PC-3 (cell line): Measurements from ENCODE around the gene CLTA. TPM values are rescaled to one million over a fixed set of nuclear protein-coding genes. Genes with fewer than 3 reads are reported as not detected.
A peak's percentile ranks its signal among the peaks of the same experiment; 100 is the strongest.

Experiments used
- ATAC-seq: fragments of 200-7000 bp; cut with Tn5 transposase; 2 replicates; pipeline ENCODE4 v1.9.1; 2020; ENCODE audit warnings: mild to moderate bottlenecking, moderate library complexity
- BruUV-seq: library from RNA; stranded (reverse); fragments of 400-500 nt; replicated peaks from 2 replicates; lab custom pipeline; 2021; lab: Mats Ljungman, UMichigan
- CTCF ChIA-PET: fragments of 300-600 bp; sonication (Branson Sonifier 250); formaldehyde crosslinking; loops from one replicate; lab custom pipeline; 2022; ENCODE audit warnings: antibody characterized with exemption; lab: Charles Lee
- POLR2A ChIA-PET: fragments of 300-600 bp; sonication (Branson Sonifier 250); formaldehyde crosslinking; loops from one replicate; lab custom pipeline; 2022; ENCODE audit warnings: antibody characterized with exemption; ENCODE audit not compliant: unreplicated experiment; lab: Charles Lee
- DNase-seq: peaks from one replicate; pipeline ENCODE4 v3.0.0-alpha.2; 2015
- H2AFZ ChIP-seq: fragments of 300-600 bp; sonication (generic); 2 replicates; pipeline ENCODE4 v1.6.0; 2016; ENCODE audit warnings: antibody characterized with exemption, low read length
- H3F3A ChIP-seq: fragments of 300-600 bp; sonication (generic); one replicate; pipeline ENCODE4 v1.6.0; 2017; ENCODE audit warnings: antibody characterized with exemption, low read length, control low read depth, mild to moderate bottlenecking; ENCODE audit not compliant: unreplicated experiment
- H3K27ac ChIP-seq: fragments of 300-600 bp; sonication (generic); 2 replicates; pipeline ENCODE4 v1.5.1; 2016; ENCODE audit warnings: mild to moderate bottlenecking, low read length
- H3K27me3 ChIP-seq: fragments of 300-600 bp; sonication (generic); 2 replicates; pipeline ENCODE4 v1.6.1; 2016; ENCODE audit warnings: low read length, mixed read lengths
- H3K36me3 ChIP-seq: fragments of 300-600 bp; sonication (generic); 2 replicates; pipeline ENCODE4 v1.6.1; 2016; ENCODE audit warnings: low read depth, mixed run types, low read length, mixed read lengths
- H3K4me1 ChIP-seq: fragments of 300-600 bp; sonication (generic); 2 replicates; pipeline ENCODE4 v1.5.1; 2016; ENCODE audit warnings: low read length; ENCODE audit not compliant: insufficient read depth
- H3K4me2 ChIP-seq: fragments of 300-600 bp; sonication (generic); 2 replicates; pipeline ENCODE4 v1.6.0; 2016; ENCODE audit warnings: low read length
- H3K4me3 ChIP-seq: fragments of 300-600 bp; sonication (generic); 2 replicates; pipeline ENCODE4 v1.5.1; 2016; ENCODE audit warnings: mild to moderate bottlenecking, low read length, mixed read lengths
- H3K79me2 ChIP-seq: fragments of 300-600 bp; sonication (generic); 2 replicates; pipeline ENCODE4 v1.6.1; 2017; ENCODE audit warnings: low read length, mixed read lengths
- H3K9ac ChIP-seq: fragments of 300-600 bp; sonication (generic); 2 replicates; pipeline ENCODE4 v1.6.0; 2016; ENCODE audit warnings: mild to moderate bottlenecking, low read length
- H3K9me2 ChIP-seq: fragments of 300-600 bp; sonication (generic); replicated peaks from 2 replicates; pipeline ENCODE4 v1.6.1; 2016; ENCODE audit warnings: mixed run types, low read length, mixed read lengths
- H3K9me3 ChIP-seq: fragments of 300-600 bp; sonication (generic); 2 replicates; pipeline ENCODE4 v1.6.1; 2016; ENCODE audit warnings: low read length, mixed read lengths
- H4K20me1 ChIP-seq: fragments of 300-600 bp; sonication (generic); 2 replicates; pipeline ENCODE4 v1.6.1; 2016; ENCODE audit warnings: low read length, mixed read lengths
- CTCF ChIP-seq: fragments of 300-600 bp; sonication (generic); conservative IDR thresholded peaks from 2 replicates; pipeline ENCODE4 v1.5.1; 2017; ENCODE audit warnings: antibody characterized with exemption, low read depth, mild to moderate bottlenecking, low read length
- EZH2 ChIP-seq: fragments of 300-600 bp; sonication (generic); IDR thresholded peaks from one replicate; pipeline ENCODE4 v1.6.1; 2017; ENCODE audit warnings: antibody characterized with exemption, mild to moderate bottlenecking, low read length; ENCODE audit not compliant: unreplicated experiment
- EZH2phosphoT487 ChIP-seq: fragments of 300-600 bp; sonication (generic); IDR thresholded peaks from 2 replicates; pipeline ENCODE4 v1.6.1; 2018; ENCODE audit warnings: mild to moderate bottlenecking, antibody characterized with exemption, low read length, borderline replicate concordance
- intact Hi-C: fragments of 100-400 bp; cut with micrococcal nuclease; formaldehyde crosslinking; loops from 2 replicates; pipeline ENCODE4 v1.9.0; 2023
- total RNA-seq: library from RNA; depleted of rRNA; stranded (reverse); fragments of >200 nt; gene quantifications from 2 replicates; pipeline ENCODE4 v1.2.3, GENCODE V29; 2014

CLTA gene
- total RNA-seq, 1 experiment from 2014 or later, result 259 TPM

- CTCF ChIA-PET, result interaction anchor here (0.5 to 1.6 kb wide), 13 partner anchors 12 to 202 kb away, joined by 3 to 17 read pairs (median 4); partner anchors contain the start of gene CLTA
These were observed 24.4 kb upstream of the CLTA start for GRCh38 chr9:36166168-36166927.

GRCh38 chr9:36169166-36169565 lies 21.6 kb upstream of the CLTA start, which contains the start of gene CCIN:
CCIN (plus strand) TSS chr9:36169388; CDS start chr9:36169503, 115 bp downstream.
- no peaks in the 10 kb centered on the region for H3K79me2 ChIP-seq
- H3K9me2 ChIP-seq, result no peaks in the 10 kb centered on the region
- H3K27ac ChIP-seq, result no peak within 1 kb of the TSS
- ChIA-PET POLR2A (no interaction called here), CTCF (no interaction called here)
- no peak for DNase-seq
- intact Hi-C loops, result no loop called here
- no peaks in the 10 kb centered on the region for H3K36me3 ChIP-seq
- H3K4me3 ChIP-seq, result no peak within 1 kb of the TSS
- ATAC-seq, result no peak
- no peak within 1 kb of the TSS for H3K4me2 ChIP-seq
- H4K20me1 ChIP-seq, result no peaks in the 10 kb centered on the region
- no peak for TF ChIP-seq CTCF
- no peak for TF ChIP-seq EZH2
- TF ChIP-seq EZH2phosphoT487, result no peak
- BruUV-seq, result no TSS peak
- H3K4me1 ChIP-seq, result no peaks in the 10 kb centered on the region
- H3F3A ChIP-seq, result no peaks in the 10 kb centered on the region
- H3K9me3 ChIP-seq, result no peaks in the 10 kb centered on the region
- no peak within 1 kb of the TSS for H2AFZ ChIP-seq
- no peaks in the 10 kb centered on the region for H3K27me3 ChIP-seq
- no peak within 1 kb of the TSS for H3K9ac ChIP-seq

More at GRCh38 chr9:36166168-36166927, 24.4 kb upstream of the CLTA start:
- H4K20me1 ChIP-seq, result no peaks in the 10 kb centered on the region
- no peaks in the 10 kb centered on the region for H3K79me2 ChIP-seq
- no peaks in the 10 kb centered on the region for H3K27me3 ChIP-seq
- 0 out of 2 replicates have a peak overlapping the region, but pooled peaks have one; percentile 39 for H3K9ac ChIP-seq
- H3K4me2 ChIP-seq, result peak overlapping the region; percentile 93
- no peaks in the 10 kb centered on the region for H3K9me3 ChIP-seq
- ATAC-seq (peak; percentile 83), DNase-seq (peak; percentile 83)
- H3K27ac ChIP-seq, result no peak overlapping the region
- peak overlapping the region; percentile 99 for H2AFZ ChIP-seq
- POLR2A ChIA-PET, result no interaction called here
- no TSS peak for BruUV-seq
- no peaks in the 10 kb centered on the region for H3K36me3 ChIP-seq
- peaks cover 13% of the 10 kb centered on the region for H3K4me1 ChIP-seq
- intact Hi-C loops, result loop anchor here (2.0 kb wide), 1 partner anchor 64 kb away; no protein-coding TSS in a partner anchor
- peak overlapping the region; percentile 81 for H3K4me3 ChIP-seq
- no peaks in the 10 kb centered on the region for H3K9me2 ChIP-seq
- no peaks in the 10 kb centered on the region for H3F3A ChIP-seq
- TF ChIP-seq CTCF, result peak; percentile 79
- TF ChIP-seq EZH2, result no peak

GRCh38 chr9:36169708-36170107 lies 21.0 kb upstream of the CLTA start:
- H3F3A ChIP-seq, result no peaks in the 10 kb centered on the region
- ATAC-seq (no peak), DNase-seq (no peak)
- no peaks in the 10 kb centered on the region for H3K9me3 ChIP-seq
- no peaks in the 10 kb centered on the region for H3K27me3 ChIP-seq
- TF ChIP-seq EZH2phosphoT487, result no peak
- TF ChIP-seq CTCF, result no peak
- TF ChIP-seq EZH2, result no peak
- H2AFZ ChIP-seq, result no peak overlapping the region
- no peaks in the 10 kb centered on the region for H3K4me1 ChIP-seq
- ChIA-PET CTCF (no interaction called here), POLR2A (no interaction called here)
- no peak overlapping the region for H3K27ac ChIP-seq
- H3K4me2 ChIP-seq, result no peak overlapping the region
- no peaks in the 10 kb centered on the region for H3K36me3 ChIP-seq
- H3K9ac ChIP-seq, result no peak overlapping the region
- no TSS peak for BruUV-seq
- intact Hi-C loops, result no loop called here
- no peak overlapping the region for H3K4me3 ChIP-seq
- H4K20me1 ChIP-seq, result no peaks in the 10 kb centered on the region
- no peaks in the 10 kb centered on the region for H3K79me2 ChIP-seq
- H3K9me2 ChIP-seq, result no peaks in the 10 kb centered on the region
